Heart right ventricle (tissue), 16 donors: ENCODE results near the gene STEEP1. TPM values are rescaled to one million over a fixed set of nuclear protein-coding genes. Genes with fewer than 3 reads are reported as not detected.

ENCODE experiments used
- ATAC-seq, 8 donors: fragments of 200-7000 bp; cut with Tn5 transposase; one replicate each; pipeline ENCODE4 v1.9.1; 2020; ENCODE audit warnings: mild to moderate bottlenecking in 8 of 8, moderate library complexity in 8 of 8, moderate number of reproducible peaks in 1 of 8
- DNase-seq, 2 donors: peaks; one replicate each; pipeline ENCODE4 v3.0.0-alpha.2; 2020
- H3K27ac ChIP-seq, 10 donors: fragments of 200-600 bp; sonication (generic) in 2 of 10; one replicate each; pipeline versions ENCODE4 v1.5.0 to v1.8.0; 2020 to 2022; ENCODE audit warnings: mild to moderate bottlenecking in 3 of 10
- H3K27me3 ChIP-seq, 7 donors: fragments of 200-600 bp; one replicate each; pipeline ENCODE4 v1.8.0; 2021 to 2022; ENCODE audit warnings: mild to moderate bottlenecking in 2 of 7
- H3K36me3 ChIP-seq, 9 donors: fragments of 200-600 bp; sonication (generic) in 1 of 9; one replicate each; pipeline versions ENCODE4 v1.5.0 to v1.8.0; 2020 to 2022; ENCODE audit warnings: mild to moderate bottlenecking in 2 of 9
- H3K4me1 ChIP-seq, 9 donors: fragments of 200-600 bp; sonication (generic) in 1 of 9; one replicate each; pipeline versions ENCODE4 v1.5.0 to v1.8.0; 2020 to 2022; ENCODE audit warnings: mild to moderate bottlenecking in 4 of 9
- H3K4me3 ChIP-seq, 10 donors: fragments of 200-600 bp; sonication (generic) in 2 of 10; one replicate each; pipeline versions ENCODE4 v1.5.0 to v1.8.0; 2020 to 2022; ENCODE audit warnings: mild to moderate bottlenecking in 7 of 10, moderate library complexity in 2 of 10
- H3K9me3 ChIP-seq, 11 donors: fragments of 200-600 bp in 10 of 11; sonication (generic) in 2 of 11; one replicate each; pipeline versions ENCODE4 v1.5.0 to v1.8.0; 2013 to 2022; ENCODE audit warnings: mild to moderate bottlenecking in 2 of 11, control low read depth in 1 of 11, moderate library complexity in 1 of 11
- CTCF ChIP-seq, 9 donors: fragments of 200-600 bp; sonication (generic) in 2 of 9; IDR thresholded peaks; one replicate each; pipeline versions ENCODE4 v1.5.0 to v1.8.0; 2021 to 2022; ENCODE audit warnings: antibody characterized with exemption in 9 of 9, mild to moderate bottlenecking in 5 of 9, moderate library complexity in 1 of 9
- WGBS, 2 donors: extraction: QIAGEN DNeasy Blood & Tissue Kit; methylation state at CpG; one replicate each; pipeline ENCODE4 v1.1.7; 2013; ENCODE audit warnings: inconsistent platforms in 1 of 2; 5-methylcytosine and 5-hydroxymethylcytosine counted together
- intact Hi-C, 10 donors: fragments of 100-400 bp; cut with DNase I; formaldehyde crosslinking; loops; one replicate each; pipeline versions ENCODE4 v1.11.1 to v1.14.2; 2022
- polyA plus RNA-seq, 2 donors: library from polyadenylated mRNA; stranded (reverse); fragments of 200-250 nt; gene quantifications; one replicate each; pipeline ENCODE4 v1.2.3, GENCODE V29; 2013
- total RNA-seq, 10 donors: library from RNA; stranded (reverse); fragmentation: NEBNext Ultra II Directional in 3 of 10; extraction: Animal tissue kit (Norgen Biotek cat#: 25700) in 3 of 10; gene quantifications; one replicate each; pipeline versions ENCODE4 v1.2.1 to v1.2.4, GENCODE V29; 2021 to 2023
- donor health status: Arrhythmogenic right ventricular cardiomyopathy.
- donor health status: ischemic (EF 13 %, LVEDD 7.1; RV severe dilation, severe dysfunction).
- donor health status: healthy with polysubstance abuse.
- donor health status: DM: no; HTN: yes; CAD: no.
- donor health status: DM: no; HTN: no; CAD: no.
- donor health status: ischemic (EF 25% LVEDD 6.9; RV normal size, moderate dysfunction).
- donor health status: ischemic (EF 25% LVEDD 5.7; RV mildly dilated, moderate dysfunction).
- donor health status: healthy.
- donor health status: DM: yes; HTN: yes; CAD: no.
- donor health status: Ischemic cardiomyopathy.
- donor health status: ischemic (EF 35%, LVEDD 5.7; RV mildly dilated, moderate dysfunction).
- donor health status: nonischemic (EF 11% LVEDD 7.7; RV severe dilation, severe dysfunction).
- donor health status: DM: yes; HTN: yes; CAD: no.
- donor health status: PGD.
- donor health status: ischemic (EF 29% LVEDD 5.4; RV normal size, mild dysfunction).
- donor health status: nonischemic (EF 23%, LVEDD 6.1; RV moderate dilation, normal function).

Gene STEEP1
- total and polyA plus RNA-seq, 12 donors, result 2.7 to 24.0 (median 18.6) TPM

GRCh38 chrX:119502727-119503483, 62.3 kb downstream of the STEEP1 start:
- peaks cover 0 to 9% (median 0%) of the 10 kb centered on the region in 9 donors for H3K4me1 ChIP-seq
- no peak for TF ChIP-seq CTCF (IDR thresholded peaks at IDR 0.05)
- H3K9me3 ChIP-seq, result no peaks in the 10 kb centered on the region
- H3K4me3 ChIP-seq, result no peak overlapping the region
- H3K27ac ChIP-seq, result peak overlapping the region in 1 of 10 donors; percentile 26
- DNase-seq, result no peak
- WGBS, 2 donors, result 41 to 52% methylated on average over 11 of the region's 11 CpGs
- intact Hi-C loops, result no loop called here
- no peaks in the 10 kb centered on the region for H3K27me3 ChIP-seq
- peak in 2 of 8 donors; percentile 29 to 54 for ATAC-seq
- no peaks in the 10 kb centered on the region for H3K36me3 ChIP-seq

- Histone ChIP-seq H3K9me3 (no peaks in the 10 kb centered on the region), H3K27me3 (no peaks in the 10 kb centered on the region), H3K4me1 (peaks cover 0 to 9% (median 0%) of the 10 kb centered on the region in 9 donors), H3K36me3 (no peaks in the 10 kb centered on the region), H3K4me3 (no peak overlapping the region), H3K27ac (no peak overlapping the region)
- intact Hi-C loops, result no loop called here
- no peak for TF ChIP-seq CTCF (IDR thresholded peaks at IDR 0.05)
- ATAC-seq (no peak), DNase-seq (no peak)
- 90 to 93% methylated on average over 7 of the region's 7 CpGs for WGBS, 2 donors
Observed at GRCh38 chrX:119501511-119502148, 63.6 kb downstream of the STEEP1 start.

GRCh38 chrX:119500061-119500800, 65.0 kb downstream of the STEEP1 start:
- ATAC-seq, result no peak
- H3K27ac ChIP-seq, result no peak overlapping the region
- intact Hi-C loops, result no loop called here
- DNase-seq, result no peak
- 85 to 89% methylated on average over 13 of the region's 13 CpGs for WGBS, 2 donors
- H3K4me1 ChIP-seq, result peaks cover 0 to 9% (median 0%) of the 10 kb centered on the region in 9 donors
- no peaks in the 10 kb centered on the region for H3K27me3 ChIP-seq
- no peaks in the 10 kb centered on the region for H3K9me3 ChIP-seq
- TF ChIP-seq CTCF (IDR thresholded peaks at IDR 0.05), result no peak
- H3K36me3 ChIP-seq, result no peaks in the 10 kb centered on the region
- H3K4me3 ChIP-seq, result no peak overlapping the region

- intact Hi-C loops, result no loop called here
- H3K4me3 ChIP-seq, result no peak overlapping the region
- ATAC-seq (no peak), DNase-seq (no peak)
- H3K27me3 ChIP-seq, result no peaks in the 10 kb centered on the region
- H3K27ac ChIP-seq, result no peak overlapping the region
- no peaks in the 10 kb centered on the region for H3K36me3 ChIP-seq
- H3K4me1 ChIP-seq, result no peaks in the 10 kb centered on the region
- TF ChIP-seq CTCF (IDR thresholded peaks at IDR 0.05), result no peak
- 44 to 86% methylated on average over 1 of the region's 1 CpG for WGBS, 2 donors
- no peaks in the 10 kb centered on the region for H3K9me3 ChIP-seq
Observed at GRCh38 chrX:119497185-119497584, 68.0 kb downstream of the STEEP1 start.
